ENCODE results near the gene PTPRM.

GRCh38 chr18:8167673-8168072, 600.6 kb downstream of the PTPRM start:
- TF ChIP-seq CTCF (IDR thresholded peaks at IDR 0.05) (no peak), POLR2A (IDR thresholded peaks at IDR 0.05) (no peak)

Measured in gastroesophageal sphincter (tissue), 3 donors.